HG03139 (cell line): ENCODE measurements around the gene TBX1.

Source experiments
- ATAC-seq: cut with Tn5 transposase; IDR thresholded peaks from one replicate; pipeline ENCODE4 v1.9.1; 2021; ENCODE audit not compliant: unreplicated experiment

TBX1 gene

GRCh38 chr22:19751497-19752245, 8.9 kb upstream of the TBX1 start:
- no peak for ATAC-seq

DNA sequence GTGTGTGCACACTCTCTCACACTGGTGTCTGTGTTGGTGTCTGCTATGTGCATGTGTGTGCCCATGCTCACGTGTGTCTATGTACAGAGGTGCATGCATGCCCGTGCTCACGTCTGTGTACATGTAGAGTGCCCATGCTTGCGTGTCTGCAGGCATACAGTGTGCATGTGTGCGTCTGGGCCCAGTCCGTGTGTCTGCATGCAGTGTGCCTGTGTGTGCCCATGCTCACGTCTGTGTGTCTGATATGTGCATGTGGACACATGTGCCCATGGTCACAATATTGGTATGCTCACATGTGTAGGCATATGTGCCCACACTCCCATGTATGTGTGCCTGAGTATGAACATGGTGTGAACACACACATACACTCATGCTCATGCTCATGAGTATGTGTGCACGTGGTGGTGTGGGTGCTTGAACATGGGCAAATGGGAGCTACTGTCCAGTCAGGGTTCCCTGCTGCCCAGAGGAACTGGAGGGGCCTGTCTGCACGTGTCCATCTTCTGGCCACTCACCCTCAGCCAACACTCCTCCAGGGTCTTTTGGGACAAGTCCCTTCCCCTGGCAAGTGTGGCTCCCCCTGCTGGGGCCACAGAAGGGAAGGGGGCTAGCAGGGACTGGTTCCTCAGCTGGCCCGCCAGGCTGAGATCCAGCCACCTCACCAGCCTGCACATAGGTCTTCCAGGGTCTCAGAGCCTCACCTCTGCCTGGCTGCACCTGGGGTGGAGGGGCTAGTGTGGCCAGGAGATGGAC, 7.3 kb upstream of the TBX1 start:
- no peak for ATAC-seq

- ATAC-seq, result no peak
Observed at GRCh38 chr22:19753996-19754700, 6.4 kb upstream of the TBX1 start.

DNA sequence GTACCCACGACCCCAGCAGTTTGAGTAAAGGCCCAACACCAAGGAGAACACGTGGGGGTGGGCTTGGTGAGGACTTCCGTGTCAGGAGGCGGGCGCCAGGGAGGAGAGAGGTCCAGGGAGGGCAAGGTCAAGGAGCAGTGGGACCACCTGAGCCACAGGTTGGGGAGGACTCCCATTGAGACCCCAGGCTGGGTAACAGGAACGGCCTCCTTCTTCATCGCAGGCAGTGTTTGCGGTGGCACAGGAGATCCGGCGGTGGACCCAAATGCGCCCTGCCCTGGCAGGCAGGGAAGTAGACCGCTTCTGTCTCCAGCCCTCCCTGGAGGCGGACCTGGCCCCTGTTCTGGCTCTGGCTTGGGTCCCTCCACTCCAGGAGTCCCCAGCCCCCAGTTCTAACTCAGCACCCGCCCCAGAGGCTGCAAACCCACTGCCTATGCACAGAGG, 5.9 kb upstream of the TBX1 start:
- no peak for ATAC-seq

GRCh38 chr22:19755145-19755710, 5.3 kb upstream of the TBX1 start:
- no peak for ATAC-seq

- no peak for ATAC-seq
Observed at GRCh38 chr22:19755722-19756287, 4.8 kb upstream of the TBX1 start.

DNA sequence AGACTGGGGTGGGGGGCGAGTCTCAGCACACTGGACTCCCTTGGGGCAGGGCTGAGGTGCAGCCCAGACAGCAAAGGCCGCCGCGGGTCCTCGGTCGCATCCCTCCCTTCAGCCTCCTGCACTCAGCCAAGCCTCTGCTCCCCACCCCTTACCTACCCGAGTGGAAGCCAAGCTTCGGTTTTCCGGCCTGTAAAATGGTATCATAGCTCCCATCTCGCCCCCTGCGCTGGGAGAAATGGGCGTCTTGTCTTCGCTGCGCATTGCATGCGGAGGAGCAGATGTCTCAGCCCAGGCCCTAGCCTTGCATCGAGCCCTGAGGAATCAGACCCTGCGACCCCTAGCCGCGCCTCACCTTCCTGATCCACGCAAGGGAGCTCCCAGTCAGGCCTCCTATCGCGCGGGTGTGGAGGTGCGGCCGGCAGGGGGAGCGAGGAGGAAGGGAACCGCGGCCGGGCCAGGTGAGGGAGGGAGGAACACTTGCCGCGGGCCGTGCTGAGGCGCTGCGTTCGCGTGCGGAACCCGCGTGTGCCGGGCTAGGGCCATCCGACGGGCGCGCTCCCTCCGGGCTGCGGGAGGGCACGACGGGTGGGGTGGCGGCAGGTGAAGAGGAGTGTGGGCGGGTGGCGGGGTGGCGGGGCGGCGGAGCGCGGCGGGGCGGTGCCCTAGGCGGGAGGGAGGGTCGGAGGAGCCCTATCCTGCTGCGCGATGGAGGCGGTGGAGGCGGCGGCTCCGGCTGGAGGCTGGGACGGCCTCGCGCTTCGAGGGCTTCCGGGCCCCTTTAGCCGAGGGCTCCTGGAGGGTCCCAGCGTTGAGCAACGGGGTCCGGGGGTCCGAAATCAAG, 4.1 kb upstream of the TBX1 start:
- ATAC-seq, result no peak

DNA sequence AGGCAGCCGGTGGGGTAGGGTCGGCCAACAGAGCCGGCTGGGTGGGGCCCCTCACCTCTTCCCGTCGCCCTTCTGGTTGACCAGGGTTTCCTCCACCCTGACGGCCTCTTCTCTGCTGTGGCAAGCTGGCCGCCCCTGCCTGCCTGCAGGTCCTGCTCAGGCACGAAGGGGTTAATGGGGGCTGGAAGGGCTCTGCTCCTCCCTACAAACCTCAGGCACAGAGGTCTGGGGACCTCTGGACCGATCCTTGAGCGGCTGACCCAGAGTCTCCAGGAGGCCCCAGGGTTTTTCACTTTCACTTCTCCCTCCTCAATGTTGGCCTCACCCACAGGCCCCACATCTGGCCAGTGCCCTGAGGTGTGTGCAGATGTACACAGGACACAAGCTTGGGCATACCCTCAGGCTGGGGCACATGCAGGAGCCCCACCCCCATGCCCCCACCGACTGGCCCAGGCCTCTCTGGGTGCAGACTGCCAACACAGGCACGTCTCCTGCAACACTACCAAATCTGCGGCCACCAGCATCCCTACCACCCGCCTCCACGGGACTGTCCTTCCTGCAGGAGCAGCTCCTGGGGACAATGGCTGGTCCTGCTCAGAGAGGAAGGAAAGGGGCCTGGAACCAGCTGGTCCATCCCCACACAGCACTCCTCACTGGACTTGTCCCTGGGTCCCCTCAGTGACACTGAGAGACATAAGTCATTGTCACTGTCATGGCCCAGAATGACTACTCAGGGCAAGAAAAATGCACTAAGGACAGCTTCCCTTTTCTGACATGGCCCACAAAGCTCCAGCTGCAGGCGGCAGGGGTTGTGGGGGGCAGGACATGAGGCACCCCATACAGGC, 3.2 kb upstream of the TBX1 start:
- ATAC-seq, result no peak

GRCh38 chr22:19757985-19758895, 2.3 kb upstream of the TBX1 start:
- ATAC-seq, result no peak

GRCh38 chr22:19758896-19759426, 1.6 kb upstream of the TBX1 start:
- ATAC-seq, result no peak

DNA sequence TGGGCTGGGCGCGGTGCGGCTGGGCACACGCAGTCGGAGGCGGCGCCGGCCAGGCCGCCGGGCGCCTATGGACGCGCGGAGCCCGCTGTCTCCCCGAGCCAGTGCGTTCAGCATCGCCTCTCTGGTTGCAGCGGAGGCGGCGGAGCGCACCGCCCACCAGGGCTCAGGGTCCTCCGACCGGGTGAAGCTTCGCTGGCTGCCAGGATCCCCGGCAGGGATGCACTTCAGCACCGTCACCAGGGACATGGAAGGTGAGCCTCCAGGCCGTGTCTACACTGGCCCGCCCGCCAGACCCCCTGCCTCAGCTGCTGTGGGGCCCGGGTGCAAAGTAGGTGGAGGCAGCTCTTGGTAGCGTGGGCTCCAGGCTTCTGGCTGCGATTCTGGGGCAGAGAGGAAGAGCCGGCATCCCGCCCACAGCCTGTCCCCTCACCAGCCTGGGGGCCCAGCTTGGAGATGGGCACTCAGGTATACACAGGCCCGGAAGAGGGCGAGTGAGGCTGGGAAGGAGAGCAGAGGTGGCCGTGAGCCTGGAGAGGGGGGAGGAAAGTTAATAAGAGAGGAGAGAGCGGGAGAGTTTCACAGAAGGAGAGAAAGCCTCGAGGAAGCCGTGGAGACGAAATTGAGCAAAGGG, 1.0 kb upstream of the TBX1 start:
- no peak for ATAC-seq

DNA sequence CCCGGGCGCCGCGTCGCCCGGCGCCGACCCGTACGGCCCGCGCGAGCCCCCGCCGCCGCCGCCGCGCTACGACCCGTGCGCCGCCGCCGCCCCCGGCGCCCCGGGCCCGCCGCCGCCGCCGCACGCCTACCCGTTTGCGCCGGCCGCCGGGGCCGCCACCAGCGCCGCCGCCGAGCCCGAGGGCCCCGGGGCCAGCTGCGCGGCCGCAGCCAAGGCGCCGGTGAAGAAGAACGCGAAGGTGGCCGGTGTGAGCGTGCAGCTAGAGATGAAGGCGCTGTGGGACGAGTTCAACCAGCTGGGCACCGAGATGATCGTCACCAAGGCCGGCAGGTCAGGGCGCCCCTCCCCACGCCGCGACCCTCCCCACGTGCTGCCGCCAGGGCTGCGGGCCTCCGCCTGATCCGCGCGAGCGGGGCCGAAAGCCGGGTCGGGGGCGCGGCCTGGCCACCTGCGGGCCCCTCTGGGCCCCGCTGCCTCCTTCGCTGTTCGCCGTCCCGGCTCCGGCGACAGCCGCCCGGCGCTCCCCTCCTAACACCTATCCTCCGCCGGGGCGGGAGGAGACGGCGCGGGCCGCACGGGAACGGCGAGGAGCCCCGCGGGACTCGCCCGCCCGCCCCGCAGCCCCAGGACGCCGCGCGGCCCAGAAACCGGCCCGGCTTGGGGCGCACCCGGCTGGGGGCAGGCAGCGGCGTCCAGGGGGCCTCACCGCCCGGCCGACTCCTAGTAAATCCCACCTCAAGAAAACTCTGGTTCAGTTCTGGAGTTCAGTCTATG, 560 bp downstream of the TBX1 start:
- no peak for ATAC-seq

DNA sequence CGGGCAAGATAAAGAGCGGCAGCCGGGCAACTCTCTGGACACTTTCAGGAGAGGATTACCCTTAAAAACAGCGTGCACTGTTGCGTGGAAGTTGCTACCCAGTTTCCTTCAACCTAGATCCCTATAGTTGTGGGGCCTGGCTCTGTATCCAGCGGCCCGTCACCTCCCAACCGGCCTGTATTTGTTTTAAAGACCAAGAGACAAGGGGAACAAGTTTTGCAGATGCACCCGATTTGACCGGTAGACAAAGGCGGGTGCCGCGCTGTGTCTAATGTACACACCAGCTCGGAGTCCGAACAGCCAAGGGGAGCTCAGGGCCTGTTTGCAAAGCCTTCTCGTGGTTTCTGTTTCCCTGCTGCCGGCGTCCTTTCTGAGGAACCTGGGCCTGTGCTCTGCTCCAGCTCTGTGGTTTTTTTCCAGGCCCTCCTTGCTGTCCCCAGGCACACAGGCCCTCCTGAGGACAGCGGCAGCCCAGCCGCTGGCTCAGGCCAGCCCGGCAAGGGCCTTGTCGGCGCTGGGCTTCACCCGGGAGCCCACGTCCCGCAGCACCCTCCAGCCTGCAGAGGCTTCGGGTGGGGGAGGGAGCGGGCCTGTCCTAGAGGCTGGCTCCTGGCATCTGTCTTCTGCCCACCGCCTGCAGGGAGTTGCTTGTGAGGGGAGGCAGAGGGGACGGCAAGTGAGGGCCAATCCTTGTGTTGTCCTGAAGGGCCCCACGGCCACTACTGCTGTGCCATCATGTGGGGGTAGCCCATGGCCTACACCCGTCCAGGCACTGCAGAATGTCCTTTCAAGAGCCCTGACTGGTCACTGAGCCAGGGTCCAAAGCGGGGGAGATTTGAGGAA, 1.4 kb downstream of the TBX1 start:
- no peak for ATAC-seq

DNA sequence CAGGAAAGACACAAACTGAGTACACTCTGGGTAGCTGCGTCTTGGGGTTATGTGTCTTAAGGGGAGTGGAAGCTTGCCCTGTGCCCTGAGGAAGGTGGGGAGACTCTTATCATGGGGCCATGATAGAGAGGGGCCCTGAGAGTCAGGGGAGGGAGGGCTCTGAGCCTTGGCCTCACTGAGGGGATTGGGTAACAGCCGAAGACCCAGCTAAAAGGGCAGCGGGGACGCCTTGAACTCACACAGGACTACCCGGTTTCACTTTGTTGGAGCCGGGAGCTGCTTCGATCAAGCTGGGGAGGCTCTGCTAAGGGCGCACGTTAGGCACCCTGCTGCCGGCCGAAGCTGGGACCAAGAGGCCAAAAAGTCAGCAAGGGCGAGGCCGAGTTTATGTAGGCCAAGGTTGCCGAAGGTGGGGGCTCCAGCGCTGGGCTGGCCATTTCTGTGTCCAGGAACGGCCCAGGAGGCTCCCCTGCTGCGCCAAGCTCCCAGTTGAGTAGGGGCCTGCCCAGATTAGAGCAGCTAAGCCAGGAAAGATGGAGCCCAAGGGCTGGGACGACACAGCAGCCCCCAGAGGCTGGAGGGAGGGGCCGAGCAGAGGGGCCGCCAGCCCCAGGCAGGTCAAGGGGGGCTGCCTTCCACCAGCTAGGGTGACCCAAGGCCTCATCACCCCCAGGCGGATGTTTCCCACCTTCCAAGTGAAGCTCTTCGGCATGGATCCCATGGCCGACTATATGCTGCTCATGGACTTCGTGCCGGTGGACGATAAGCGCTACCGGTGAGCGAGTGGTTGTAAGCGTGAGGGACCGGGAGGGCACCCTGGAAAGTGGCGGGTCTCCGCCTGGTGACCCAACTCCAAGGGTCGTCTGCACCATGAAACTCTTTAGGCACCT, 2.2 kb downstream of the TBX1 start:
- ATAC-seq, result no peak
